Fibroblast of mammary gland (primary cell): Measurements from ENCODE around the gene NTN1.

Experiments used
- DNase-seq: peaks from one replicate; pipeline ENCODE4 v3.0.0-alpha.2; 2010; ENCODE audit warnings: low read depth
- H3K4me3 ChIP-seq: 2 replicates; pipeline ENCODE4 v1.5.1; 2011; ENCODE audit warnings: low read depth, mild to moderate bottlenecking, low read length, moderate library complexity; ENCODE audit not compliant: control insufficient read depth
- TF ChIP-seq, protein P1 (sequence below): conservative IDR thresholded peaks from 2 replicates; pipeline ENCODE4 v1.5.1; 2011; ENCODE audit warnings: low read depth, low read length, inconsistent platforms; ENCODE audit not compliant: control insufficient read depth, insufficient read depth

The NTN1 gene

DNA sequence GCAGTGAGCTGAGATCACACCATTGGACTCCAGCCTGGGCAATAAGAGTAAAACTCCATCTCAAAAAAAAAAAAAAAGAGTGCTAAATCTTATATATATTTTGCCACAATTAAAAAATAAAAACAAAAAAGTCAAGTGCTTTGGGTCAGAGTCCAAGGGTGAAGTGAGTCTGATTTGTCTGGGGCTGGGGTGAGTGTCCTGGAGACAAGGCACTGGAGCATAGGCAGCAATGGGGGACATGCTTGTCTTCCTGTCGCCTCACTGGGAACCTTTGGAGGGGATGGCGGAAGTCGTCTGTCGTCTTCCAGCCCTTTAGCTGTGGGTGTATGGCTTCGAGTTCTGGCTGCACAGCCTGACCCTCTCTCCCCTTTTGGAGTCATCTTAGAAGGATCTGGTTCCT is 167.1 kb downstream of the NTN1 start:
- no peak overlapping the region for H3K4me3 ChIP-seq
- no peak for DNase-seq
- TF ChIP-seq, protein P1, sequence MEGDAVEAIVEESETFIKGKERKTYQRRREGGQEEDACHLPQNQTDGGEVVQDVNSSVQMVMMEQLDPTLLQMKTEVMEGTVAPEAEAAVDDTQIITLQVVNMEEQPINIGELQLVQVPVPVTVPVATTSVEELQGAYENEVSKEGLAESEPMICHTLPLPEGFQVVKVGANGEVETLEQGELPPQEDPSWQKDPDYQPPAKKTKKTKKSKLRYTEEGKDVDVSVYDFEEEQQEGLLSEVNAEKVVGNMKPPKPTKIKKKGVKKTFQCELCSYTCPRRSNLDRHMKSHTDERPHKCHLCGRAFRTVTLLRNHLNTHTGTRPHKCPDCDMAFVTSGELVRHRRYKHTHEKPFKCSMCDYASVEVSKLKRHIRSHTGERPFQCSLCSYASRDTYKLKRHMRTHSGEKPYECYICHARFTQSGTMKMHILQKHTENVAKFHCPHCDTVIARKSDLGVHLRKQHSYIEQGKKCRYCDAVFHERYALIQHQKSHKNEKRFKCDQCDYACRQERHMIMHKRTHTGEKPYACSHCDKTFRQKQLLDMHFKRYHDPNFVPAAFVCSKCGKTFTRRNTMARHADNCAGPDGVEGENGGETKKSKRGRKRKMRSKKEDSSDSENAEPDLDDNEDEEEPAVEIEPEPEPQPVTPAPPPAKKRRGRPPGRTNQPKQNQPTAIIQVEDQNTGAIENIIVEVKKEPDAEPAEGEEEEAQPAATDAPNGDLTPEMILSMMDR: no peak

- no peak for DNase-seq
- TF ChIP-seq, protein P1: no peak
- no peak overlapping the region for H3K4me3 ChIP-seq
These were observed 168.6 kb downstream of the NTN1 start for GRCh38 chr17:9189870-9190269.

GRCh38 chr17:9192010-9192409 is 170.7 kb downstream of the NTN1 start:
- DNase-seq: peak; percentile 39
- no peak overlapping the region for H3K4me3 ChIP-seq
- TF ChIP-seq, protein P1: no peak

- H3K4me3 ChIP-seq: no peak overlapping the region
- no peak for DNase-seq
- TF ChIP-seq, protein P1: no peak
These were observed 174.1 kb downstream of the NTN1 start for GRCh38 chr17:9195411-9195810.

- no peak overlapping the region for H3K4me3 ChIP-seq
- TF ChIP-seq, protein P1: no peak
- DNase-seq: no peak
These were observed 174.8 kb downstream of the NTN1 start for GRCh38 chr17:9195961-9196670.

DNA sequence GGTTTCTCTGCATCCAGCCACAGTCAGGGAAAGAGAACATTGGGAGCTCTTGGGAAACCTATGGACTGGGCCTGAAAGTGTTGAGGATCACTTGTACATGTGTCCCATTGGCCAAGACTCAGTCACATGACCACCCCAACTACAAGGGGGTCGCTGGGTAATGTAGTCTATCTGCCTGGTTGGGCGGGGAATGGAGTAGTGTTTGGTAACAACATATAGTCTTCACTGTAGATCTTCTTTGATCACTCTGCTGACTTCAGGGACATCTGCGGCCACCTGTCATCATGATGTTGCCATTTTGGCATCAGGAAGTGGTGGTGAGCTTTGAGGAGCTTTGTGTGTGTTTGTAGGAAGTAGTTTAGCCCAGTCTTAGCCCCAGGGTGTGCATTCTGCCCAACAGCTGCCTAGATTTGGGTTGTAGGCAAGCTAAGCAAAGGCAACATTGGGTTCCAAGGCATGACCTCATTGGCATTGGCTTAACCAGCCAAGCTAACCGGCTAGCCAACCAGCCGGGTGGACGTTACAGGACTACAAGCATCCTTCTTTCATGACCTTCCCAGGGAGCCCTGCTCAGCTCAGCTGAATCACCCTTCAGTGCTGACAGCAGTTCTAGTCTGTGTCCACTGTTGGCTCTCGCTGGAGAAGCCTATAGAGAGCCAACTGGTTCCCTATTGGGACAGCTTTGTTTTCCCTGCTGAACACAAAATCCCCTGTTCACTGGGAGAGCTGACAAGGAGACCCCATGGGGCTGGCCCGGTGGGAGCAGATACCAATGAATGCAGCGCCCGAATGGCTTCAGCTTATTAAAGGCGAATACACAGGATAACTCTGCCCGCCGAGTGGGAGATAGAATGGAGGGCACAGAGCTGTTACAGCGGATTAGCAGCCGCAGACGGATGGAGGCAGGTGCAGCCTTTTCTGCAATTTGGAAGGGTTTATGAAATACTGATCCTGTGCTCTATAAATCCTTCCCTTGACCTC is 178.6 kb downstream of the NTN1 start:
- H3K4me3 ChIP-seq: no peak overlapping the region
- TF ChIP-seq, protein P1: no peak
- DNase-seq: peak; percentile 48
